ENCODE results near the gene ZNF274.

DNA sequence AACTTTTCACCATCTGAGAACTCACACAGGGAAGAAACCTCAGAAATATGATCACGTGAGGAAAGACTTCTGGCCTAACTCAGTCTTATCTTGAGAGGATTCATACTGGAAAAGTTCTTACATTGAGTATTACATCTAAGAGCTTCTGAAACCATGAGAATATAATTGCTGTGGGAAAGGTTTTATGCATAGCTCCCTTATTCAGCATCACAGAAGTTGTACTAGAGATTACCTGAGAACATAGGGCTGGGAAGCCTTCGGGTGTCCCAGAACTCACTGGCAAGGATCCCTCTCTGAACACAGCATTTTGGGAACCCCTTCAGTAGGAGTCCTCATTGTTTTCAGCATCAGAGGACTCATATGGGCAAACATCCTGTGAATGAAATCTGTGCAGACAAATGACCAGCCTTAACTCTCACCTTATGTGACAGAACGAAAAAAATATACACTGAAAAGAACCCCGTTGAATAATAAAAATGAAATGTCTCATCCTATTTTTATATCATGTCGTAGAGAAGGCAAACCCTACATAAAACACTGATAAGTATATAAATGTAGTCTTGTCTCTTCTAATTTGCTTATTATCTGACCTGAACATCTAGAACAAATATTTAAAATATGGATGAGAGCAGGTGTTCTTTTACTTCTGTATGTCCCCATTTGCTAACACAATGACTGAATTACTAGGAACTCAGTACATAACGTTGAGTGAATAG, 14.2 kb downstream of the ZNF274 start:
- TF ChIP-seq TAF1 (IDR thresholded peaks at IDR 0.05; ENCODE audit: borderline replicate concordance, low read depth, low read length), result no peak
- TF ChIP-seq POLR2AphosphoS5 (IDR thresholded peaks at IDR 0.05; ENCODE audit: low read depth, low read length), result no peak
- no peak for TF ChIP-seq POLR2A (IDR thresholded peaks at IDR 0.05; ENCODE audit: low read depth, low read length)

Data from GM12892 (cell line).